Gastrocnemius medialis (tissue), 4 donors: Measurements from ENCODE around the gene SLC12A3. TPM values are rescaled to one million over a fixed set of nuclear protein-coding genes. Genes with fewer than 3 reads are reported as not detected.
"Not testable (repeated sequence)": the region's sequence is repeated elsewhere in the genome, so short reads cannot be mapped to it uniquely, and the experiment has no call there.

Experiments
- ATAC-seq, 2 donors: fragments of 150-250 bp; one replicate each; pipeline ENCODE4 v1.9.1; 2016
- DNase-seq, 2 donors: peaks; one replicate each; pipeline ENCODE4 v3.0.0-alpha.2; 2019
- H3K27ac ChIP-seq, 4 donors: fragments of 200-600 bp; sonication (generic); 1 replicate in 1 of 4; 2 replicates in 3 of 4; pipeline ENCODE4 v1.5.1; 2016 to 2018; ENCODE audit warnings: mild to moderate bottlenecking in 2 of 4, moderate library complexity in 1 of 4
- H3K27me3 ChIP-seq, 3 donors: fragments of 200-600 bp; sonication (generic) in 2 of 3; 1 replicate in 1 of 3; 2 replicates in 2 of 3; pipeline versions ENCODE4 v1.5.1 to v1.6.0; 2016 to 2019; ENCODE audit warnings: mild to moderate bottlenecking in 1 of 3, moderate library complexity in 1 of 3
- H3K36me3 ChIP-seq, 2 donors: fragments of 200-600 bp; sonication (generic) in 1 of 2; one replicate each; pipeline ENCODE4 v1.5.1; 2017 to 2018
- H3K4me1 ChIP-seq, 2 donors: fragments of 200-600 bp; sonication (generic) in 1 of 2; one replicate each; pipeline ENCODE4 v1.5.1; 2016 to 2017; ENCODE audit warnings: mild to moderate bottlenecking in 2 of 2
- H3K4me3 ChIP-seq, 4 donors: fragments of 200-600 bp; sonication (generic) in 3 of 4; 1 replicate in 1 of 4; 2 replicates in 3 of 4; pipeline ENCODE4 v1.5.1; 2016 to 2019; ENCODE audit warnings: mild to moderate bottlenecking in 2 of 4
- H3K9me3 ChIP-seq, 3 donors: fragments of 200-600 bp; sonication (generic) in 2 of 3; 1 replicate in 1 of 3; 2 replicates in 2 of 3; pipeline ENCODE4 v1.5.1; 2016 to 2019
- CTCF ChIP-seq, 5 experiments: fragments of 450-650 bp in 3 of 5; fragments of 200-600 bp in 2 of 5; sonication (generic) in 2 of 5; IDR thresholded peaks in 4 of 5; conservative IDR thresholded peaks in 1 of 5; 1 replicate in 4 of 5; 2 replicates in 1 of 5; pipeline ENCODE4 v1.5.1; 2016 to 2019; ENCODE audit warnings: antibody characterized with exemption in 5 of 5, mild to moderate bottlenecking in 3 of 5, moderate library complexity in 3 of 5
- POLR2A ChIP-seq, 2 donors: fragments of 450-650 bp; IDR thresholded peaks; one replicate each; pipeline ENCODE4 v1.6.1; 2017; ENCODE audit warnings: antibody characterized with exemption in 2 of 2, mild to moderate bottlenecking in 2 of 2, moderate library complexity in 2 of 2
- in situ Hi-C, 4 donors: fragments of 200-750 bp; cut with MboI; loops; one replicate each; pipeline versions ENCODE4 v1.15.0 to v1.8.0; 2017; ENCODE audit warnings: low sequenced_read_pairs in 4 of 4
- intact Hi-C: fragments of 100-400 bp; cut with DNase I; formaldehyde crosslinking; loops from one replicate; pipeline ENCODE4 v1.15.1; 2023; ENCODE audit warnings: low total_unique reads
- total RNA-seq, 4 donors: library from RNA; depleted of rRNA; stranded (reverse); fragments of >200 nt; gene quantifications; one replicate each; pipeline versions ENCODE4 v1.1.0 to v1.2.3, GENCODE V29; 2016

SLC12A3 gene
- total RNA-seq, 4 donors from 2014 or later, result not detected

GRCh38 chr16:56862776-56863175, 2.2 kb upstream of the SLC12A3 start:
- intact Hi-C loops, result no loop called here
- Histone ChIP-seq H3K9me3 (no peaks in the 10 kb centered on the region), H3K36me3 (no peaks in the 10 kb centered on the region), H3K27ac (no peak overlapping the region), H3K4me3 (no peak overlapping the region), H3K27me3 (no peaks in the 10 kb centered on the region), H3K4me1 (peaks cover 5% of the 10 kb centered on the region in 2 donors)
- in situ Hi-C loops, result loop anchor here (10.0 kb wide), 2 partner anchors 92 to 182 kb away; no protein-coding TSS in a partner anchor
- no peak for TF ChIP-seq POLR2A (IDR thresholded peaks at IDR 0.05)
- TF ChIP-seq CTCF (IDR thresholded peaks at IDR 0.05 in 4 of 5, conservative IDR thresholded peaks at IDR 0.05 in 1 of 5), result no peak
- DNase-seq (no peak), ATAC-seq (no peak)

- intact Hi-C loops, result loop anchor here (5.0 kb wide), 1 partner anchor 67 kb away; the partner anchor contains the start of gene HERPUD1
- no peak overlapping the region for H3K4me3 ChIP-seq
- H3K9me3 ChIP-seq, result no peaks in the 10 kb centered on the region
- in situ Hi-C loops, result loop anchor here (10.0 kb wide), 2 partner anchors 89 to 179 kb away; no protein-coding TSS in a partner anchor
- no peaks in the 10 kb centered on the region for H3K36me3 ChIP-seq
- no peak for DNase-seq
- no peak overlapping the region for H3K27ac ChIP-seq
- no peaks in the 10 kb centered on the region for H3K27me3 ChIP-seq
- peaks cover 5 to 6% of the 10 kb centered on the region in 2 donors for H3K4me1 ChIP-seq
- TF ChIP-seq POLR2A (IDR thresholded peaks at IDR 0.05), result no peak
- TF ChIP-seq CTCF (IDR thresholded peaks at IDR 0.05 in 4 of 5, conservative IDR thresholded peaks at IDR 0.05 in 1 of 5), result no peak
- ATAC-seq, result no peak
These were observed 521 bp downstream of the SLC12A3 start for GRCh38 chr16:56865394-56866062.

- Histone ChIP-seq H3K27ac (peak overlapping the region in 1 of 4 donors; percentile 14), H3K9me3 (no peaks in the 10 kb centered on the region), H3K4me3 (no peak overlapping the region), H3K4me1 (peaks cover 5 to 6% of the 10 kb centered on the region in 2 donors), H3K36me3 (no peaks in the 10 kb centered on the region), H3K27me3 (no peaks in the 10 kb centered on the region)
- in situ Hi-C loops, result loop anchor here (10.0 kb wide), 2 partner anchors 88 to 178 kb away; no protein-coding TSS in a partner anchor
- DNase-seq, result no peak
- peak; percentile 59 to 74 for ATAC-seq
- TF ChIP-seq POLR2A (IDR thresholded peaks at IDR 0.05), result no peak
- TF ChIP-seq CTCF (IDR thresholded peaks at IDR 0.05 in 4 of 5, conservative IDR thresholded peaks at IDR 0.05 in 1 of 5), result peak; percentile 69 to 74 (median 72)
- intact Hi-C loops, result loop anchor here (1.0 to 5.0 kb wide), 3 partner anchors 65 to 178 kb away; partner anchors contain the start of gene HERPUD1
These were observed 2.2 kb downstream of the SLC12A3 start for GRCh38 chr16:56866955-56867830.

- no peak overlapping the region for H3K4me3 ChIP-seq
- no peak for TF ChIP-seq POLR2A (IDR thresholded peaks at IDR 0.05)
- TF ChIP-seq CTCF (IDR thresholded peaks at IDR 0.05 in 4 of 5, conservative IDR thresholded peaks at IDR 0.05 in 1 of 5), result no peak
- no peaks in the 10 kb centered on the region for H3K36me3 ChIP-seq
- in situ Hi-C loops, result loop anchor here (10.0 kb wide), 2 partner anchors 87 to 177 kb away; no protein-coding TSS in a partner anchor
- H3K4me1 ChIP-seq, result peaks cover 5 to 6% of the 10 kb centered on the region in 2 donors
- no peak for DNase-seq
- ATAC-seq, result no peak
- no peak overlapping the region for H3K27ac ChIP-seq
- no peaks in the 10 kb centered on the region for H3K9me3 ChIP-seq
- intact Hi-C loops, result loop anchor here (5.0 kb wide), 1 partner anchor 64 kb away; the partner anchor contains the start of gene HERPUD1
- H3K27me3 ChIP-seq, result no peaks in the 10 kb centered on the region
These were observed 3.2 kb downstream of the SLC12A3 start for GRCh38 chr16:56868175-56868574.

GRCh38 chr16:56868766-56869165, 3.8 kb downstream of the SLC12A3 start:
- in situ Hi-C loops (loop anchor here (10.0 kb wide), 2 partner anchors 86 to 176 kb away; no protein-coding TSS in a partner anchor), intact Hi-C loops (loop anchor here (5.0 kb wide), 1 partner anchor 64 kb away; the partner anchor contains the start of gene HERPUD1)
- not testable (repeated sequence) for H3K27ac ChIP-seq, ATAC-seq, H3K4me3 ChIP-seq, H3K36me3 ChIP-seq, H3K4me1 ChIP-seq, H3K9me3 ChIP-seq, DNase-seq, H3K27me3 ChIP-seq
